ENCODE results near the gene ROR2. TPM values are rescaled to one million over a fixed set of nuclear protein-coding genes. Genes with fewer than 3 reads are reported as not detected.
"Not testable (repeated sequence)": the region's sequence is repeated elsewhere in the genome, so short reads cannot be mapped to it uniquely, and the experiment has no call there.

Gene ROR2
- total RNA-seq, 6 experiments from 2014 or later: 0.09 TPM; not detected in 5

GRCh38 chr9:91530829-91531228 lies 419.2 kb downstream of the ROR2 start:
- Mint-ChIP-seq H3K4me1 (ENCODE audit: low read depth) (peaks cover 49% of the 10 kb centered on the region), H3K4me3 (no peak overlapping the region)

GRCh38 chr9:91522481-91522880 lies 427.5 kb downstream of the ROR2 start:
- no peak for TF ChIP-seq CTCF (IDR thresholded peaks at IDR 0.05)
- Mint-ChIP-seq H3K27ac (0 out of 2 replicates have a peak overlapping the region, but pooled peaks have one; percentile 30), H3K4me1 (ENCODE audit: low read depth) (peaks cover 25% of the 10 kb centered on the region), H3K27me3 (ENCODE audit: insufficient read depth) (peaks cover 1% of the 10 kb centered on the region; the same call in 1 of the 2 replicates), H3K36me3 (ENCODE audit: low read depth) (peaks cover 3% of the 10 kb centered on the region), H3K9me3 (0 out of 2 replicates have a peak, but pooled peaks cover 3% of the 10 kb centered on the region), H3K4me3 (no peak overlapping the region)
- no peak for DNase-seq

More at GRCh38 chr9:91530829-91531228, 419.2 kb downstream of the ROR2 start:
- Mint-ChIP-seq H3K9me3 (no peaks in the 10 kb centered on the region), H3K27ac (no peak overlapping the region), H3K27me3 (ENCODE audit: insufficient read depth) (no peaks in the 10 kb centered on the region; the same call in 1 of the 2 replicates), H3K36me3 (ENCODE audit: low read depth) (peaks cover 4% of the 10 kb centered on the region)
- no peak for TF ChIP-seq CTCF (IDR thresholded peaks at IDR 0.05)
- no peak for DNase-seq

- peaks cover 11% of the 10 kb centered on the region for H3K36me3 Mint-ChIP-seq (ENCODE audit: low read depth)
- peak overlapping the region; percentile 38 for H3K27ac Mint-ChIP-seq
- H3K27me3 Mint-ChIP-seq (ENCODE audit: insufficient read depth): peaks cover 1% of the 10 kb centered on the region; the same call in 1 of the 2 replicates
- H3K9me3 Mint-ChIP-seq: peaks cover 12% of the 10 kb centered on the region; the same call in 1 of the 2 replicates
- DNase-seq: no peak
- peaks cover 38% of the 10 kb centered on the region for H3K4me1 Mint-ChIP-seq (ENCODE audit: low read depth)
- TF ChIP-seq CTCF (IDR thresholded peaks at IDR 0.05): no peak
- H3K4me3 Mint-ChIP-seq: no peak overlapping the region; the same call in 1 of the 2 replicates
Measured at GRCh38 chr9:91519520-91520277, 430.3 kb downstream of the ROR2 start.

- peaks cover 11% of the 10 kb centered on the region for H3K36me3 Mint-ChIP-seq (ENCODE audit: low read depth)
- peaks cover 39% of the 10 kb centered on the region for H3K4me1 Mint-ChIP-seq (ENCODE audit: low read depth)
- H3K27ac Mint-ChIP-seq: no peak overlapping the region
- no peak overlapping the region for H3K4me3 Mint-ChIP-seq
- peaks cover 12% of the 10 kb centered on the region; the same call in 1 of the 2 replicates for H3K9me3 Mint-ChIP-seq
- no peak for TF ChIP-seq CTCF (IDR thresholded peaks at IDR 0.05)
- peaks cover 1% of the 10 kb centered on the region; the same call in 1 of the 2 replicates for H3K27me3 Mint-ChIP-seq (ENCODE audit: insufficient read depth)
- DNase-seq: no peak
Measured at GRCh38 chr9:91518462-91518861, 431.6 kb downstream of the ROR2 start.

- Mint-ChIP-seq H3K4me1 (ENCODE audit: low read depth) (peaks cover 39% of the 10 kb centered on the region), H3K36me3 (ENCODE audit: low read depth) (peaks cover 11% of the 10 kb centered on the region), H3K9me3 (peaks cover 12% of the 10 kb centered on the region; the same call in 1 of the 2 replicates), H3K4me3 (no peak overlapping the region), H3K27me3 (ENCODE audit: insufficient read depth) (peaks cover 1% of the 10 kb centered on the region; the same call in 1 of the 2 replicates), H3K27ac (no peak overlapping the region)
- no peak for TF ChIP-seq CTCF (IDR thresholded peaks at IDR 0.05)
- no peak for DNase-seq
Measured at GRCh38 chr9:91517801-91518200, 432.2 kb downstream of the ROR2 start.

- H3K4me1 Mint-ChIP-seq (ENCODE audit: low read depth): peaks cover 35% of the 10 kb centered on the region
- not testable (repeated sequence) for DNase-seq; H3K27me3 Mint-ChIP-seq (ENCODE audit: insufficient read depth); H3K4me3 Mint-ChIP-seq; H3K27ac Mint-ChIP-seq
- H3K36me3 Mint-ChIP-seq (ENCODE audit: low read depth): peaks cover 12% of the 10 kb centered on the region
- H3K9me3 Mint-ChIP-seq: peaks cover 12% of the 10 kb centered on the region
Measured at GRCh38 chr9:91517332-91517731, 432.7 kb downstream of the ROR2 start.

All from HFFc6 (cell line).